HepG2 (cell line): ENCODE data around the gene ABHD2. TPM values are rescaled to one million over a fixed set of nuclear protein-coding genes. Genes with fewer than 3 reads are reported as not detected.

Experiments used
- BRD4 ChIP-seq: sonication (generic); formaldehyde crosslinking; IDR thresholded peaks from 2 replicates; pipeline ENCODE4 v1.4.0; 2020; ENCODE audit warnings: missing genetic modification reagents
- FOXP1 ChIP-seq, 2 experiments: fragments of 450-650 bp in 1 of 2; IDR thresholded peaks; 2 replicates each; pipeline ENCODE4 v1.6.1; 2017 to 2018; ENCODE audit warnings: antibody characterized with exemption in 1 of 2
- HHEX ChIP-seq: IDR thresholded peaks from 2 replicates; pipeline ENCODE4 v1.6.1; 2016; ENCODE audit warnings: control low read depth
- KDM3A ChIP-seq: IDR thresholded peaks from 2 replicates; pipeline ENCODE4 v1.6.1; 2018; ENCODE audit warnings: low read depth, missing compliant biosample characterization
- KDM5A ChIP-seq: fragments of 200-600 bp; sonication (generic); IDR thresholded peaks from 2 replicates; pipeline ENCODE4 v1.7.0; 2018; ENCODE audit warnings: antibody characterized with exemption, mild to moderate bottlenecking, low read length, borderline replicate concordance
- MXD4 ChIP-seq: IDR thresholded peaks from 2 replicates; pipeline ENCODE4 v1.6.1; 2016; ENCODE audit warnings: mild to moderate bottlenecking, missing biosample characterization, missing genetic modification reagents
- NONO ChIP-seq, 2 experiments: fragments of 450-650 bp in 1 of 2; sonication (generic) in 1 of 2; formaldehyde crosslinking in 1 of 2; IDR thresholded peaks in 1 of 2; conservative IDR thresholded peaks in 1 of 2; 2 replicates each; pipeline versions ENCODE4 v1.6.1 to v1.8.0; 2017 to 2022; ENCODE audit warnings: mild to moderate bottlenecking in 1 of 2, missing genetic modification reagents in 1 of 2, moderate library complexity in 1 of 2
- ZBTB38 ChIP-seq: sonication (generic); formaldehyde crosslinking; IDR thresholded peaks from 2 replicates; pipeline ENCODE4 v1.5.1; 2020; ENCODE audit warnings: mild to moderate bottlenecking, missing genetic modification reagents
- ZC3H13 ChIP-seq: sonication (generic); formaldehyde crosslinking; IDR thresholded peaks from 2 replicates; pipeline ENCODE4 v1.8.1; 2023; ENCODE audit warnings: mild to moderate bottlenecking, missing genetic modification reagents, moderate library complexity
- ZNF224 ChIP-seq: sonication (generic); formaldehyde crosslinking; IDR thresholded peaks from 2 replicates; pipeline ENCODE4 v1.5.0; 2020; ENCODE audit warnings: mild to moderate bottlenecking, missing genetic modification reagents
- ZNF550 ChIP-seq: sonication (generic); formaldehyde crosslinking; IDR thresholded peaks from 2 replicates; pipeline ENCODE4 v1.4.0; 2020; ENCODE audit warnings: mild to moderate bottlenecking, missing genetic modification reagents, borderline replicate concordance
- polyA plus RNA-seq, 8 experiments: library from polyadenylated mRNA; depleted of rRNA in 3 of 8; stranded (reverse) in 7 of 8; unstranded in 1 of 8; fragments of >200 nt; fragmentation: Illumina TruSeq in 4 of 8; extraction: Trizol in 4 of 8; gene quantifications; 2 replicates each; pipeline versions ENCODE4 v1.2.1 to v1.2.3, GENCODE V29; 2011 to 2016; ENCODE audit warnings: low read depth in 4 of 8, missing spikeins in 1 of 8, mixed read lengths in 1 of 8; ENCODE audit not compliant: insufficient read depth in 1 of 8
- total RNA-seq, 5 experiments: library from RNA; depleted of rRNA; stranded (reverse); fragments of >200 nt; fragmentation: Illumina TruSeq; extraction: Trizol; gene quantifications; 2 replicates each; pipeline ENCODE4 v1.2.3, GENCODE V29; 2016; ENCODE audit warnings: low read depth in 1 of 5
- TF ChIP-seq, protein P1 (sequence below): sonication (generic); formaldehyde crosslinking; IDR thresholded peaks from 2 replicates; pipeline ENCODE4 v1.8.0; 2022; ENCODE audit warnings: mild to moderate bottlenecking, missing genetic modification reagents, moderate library complexity
- TF ChIP-seq, protein P2 (sequence below): sonication (generic); formaldehyde crosslinking; IDR thresholded peaks from 2 replicates; pipeline ENCODE4 v1.5.0; 2020; ENCODE audit warnings: missing genetic modification reagents
- TF ChIP-seq, protein P3 (sequence below): sonication (generic); formaldehyde crosslinking; conservative IDR thresholded peaks from 2 replicates; pipeline ENCODE4 v1.4.0; 2020; ENCODE audit warnings: missing genetic modification reagents
- TF ChIP-seq, protein P4 (sequence below): sonication (generic); formaldehyde crosslinking; IDR thresholded peaks from 2 replicates; pipeline ENCODE4 v1.8.0; 2022; ENCODE audit warnings: missing genetic modification reagents, mild to moderate bottlenecking, inconsistent platforms, borderline replicate concordance
- TF ChIP-seq, protein P5 (sequence below): sonication (generic); formaldehyde crosslinking; IDR thresholded peaks from 2 replicates; pipeline ENCODE4 v1.5.0; 2020; ENCODE audit warnings: missing genetic modification reagents
- TF ChIP-seq, protein P6 (sequence below): sonication (generic); formaldehyde crosslinking; IDR thresholded peaks from 2 replicates; pipeline ENCODE4 v1.8.1; 2023; ENCODE audit warnings: mild to moderate bottlenecking, moderate library complexity, missing genetic modification reagents
- TF ChIP-seq, protein P7 (sequence below): sonication (generic); formaldehyde crosslinking; conservative IDR thresholded peaks from 2 replicates; pipeline ENCODE4 v1.4.0; 2020; ENCODE audit warnings: missing genetic modification reagents

ABHD2 gene
- total and polyA plus RNA-seq, 2 of the 13 experiments (the other 11 are each of a cell fraction or from before 2014, with no cell fraction given): 14.8 to 22.4 TPM

DNA sequence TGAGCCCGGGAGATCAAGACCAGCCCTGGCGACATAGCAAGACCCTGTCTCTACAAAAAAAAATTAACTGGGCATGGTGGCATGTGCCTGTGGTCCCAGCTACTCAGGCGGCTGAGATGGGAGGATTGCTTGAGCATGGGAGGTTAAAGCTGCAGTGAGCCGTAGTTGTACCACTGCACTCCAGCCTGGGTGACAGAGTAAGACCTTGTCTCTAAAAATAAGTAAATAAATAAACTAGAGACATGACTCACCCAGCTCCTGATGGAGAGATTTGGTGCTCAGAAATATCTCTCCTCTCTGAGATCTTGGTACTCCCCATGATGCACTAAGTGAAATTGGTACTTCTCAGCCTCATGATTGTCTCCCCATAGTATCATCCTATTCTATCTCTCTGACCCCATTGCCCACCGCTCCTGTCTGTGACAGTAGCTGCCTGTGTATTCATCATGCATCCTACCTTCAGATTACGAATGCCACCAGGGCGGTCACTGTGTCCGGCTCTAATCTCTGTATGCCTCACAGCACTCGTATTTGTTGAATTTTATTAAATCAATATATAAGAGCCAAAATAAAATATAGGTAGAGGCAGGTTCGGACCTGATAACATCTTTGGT lies 50.9 kb downstream of the ABHD2 start (continued):
- TF ChIP-seq, protein P1, sequence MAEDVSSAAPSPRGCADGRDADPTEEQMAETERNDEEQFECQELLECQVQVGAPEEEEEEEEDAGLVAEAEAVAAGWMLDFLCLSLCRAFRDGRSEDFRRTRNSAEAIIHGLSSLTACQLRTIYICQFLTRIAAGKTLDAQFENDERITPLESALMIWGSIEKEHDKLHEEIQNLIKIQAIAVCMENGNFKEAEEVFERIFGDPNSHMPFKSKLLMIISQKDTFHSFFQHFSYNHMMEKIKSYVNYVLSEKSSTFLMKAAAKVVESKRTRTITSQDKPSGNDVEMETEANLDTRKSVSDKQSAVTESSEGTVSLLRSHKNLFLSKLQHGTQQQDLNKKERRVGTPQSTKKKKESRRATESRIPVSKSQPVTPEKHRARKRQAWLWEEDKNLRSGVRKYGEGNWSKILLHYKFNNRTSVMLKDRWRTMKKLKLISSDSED (CRISPR knock-in tag): no peak
- TF ChIP-seq ZNF550 (CRISPR knock-in tag) (no peak), ZBTB38 (0 out of 2 replicates have a peak, but pooled peaks have one; percentile 12), KDM3A (CRISPR knock-in tag) (0 out of 2 replicates have a peak, but pooled peaks have one; percentile 11), ZNF224 (peak; percentile 31; the same call in 1 of the 2 replicates), BRD4 (CRISPR knock-in tag) (no peak), FOXP1 (IDR thresholded peaks at IDR 0.05) (no peak), FOXP1 (CRISPR knock-in tag; IDR thresholded peaks at IDR 0.05) (peak; percentile 37), HHEX (CRISPR knock-in tag) (no peak), KDM5A (no peak), MXD4 (CRISPR knock-in tag) (0 out of 2 replicates have a peak, but pooled peaks have one; percentile 8), ZC3H13 (CRISPR knock-in tag) (0 out of 2 replicates have a peak, but pooled peaks have one; percentile 19), NONO (IDR thresholded peaks at IDR 0.05) (no peak), NONO (CRISPR knock-in tag; conservative IDR thresholded peaks at IDR 0.05) (no peak)
- TF ChIP-seq, protein P2, sequence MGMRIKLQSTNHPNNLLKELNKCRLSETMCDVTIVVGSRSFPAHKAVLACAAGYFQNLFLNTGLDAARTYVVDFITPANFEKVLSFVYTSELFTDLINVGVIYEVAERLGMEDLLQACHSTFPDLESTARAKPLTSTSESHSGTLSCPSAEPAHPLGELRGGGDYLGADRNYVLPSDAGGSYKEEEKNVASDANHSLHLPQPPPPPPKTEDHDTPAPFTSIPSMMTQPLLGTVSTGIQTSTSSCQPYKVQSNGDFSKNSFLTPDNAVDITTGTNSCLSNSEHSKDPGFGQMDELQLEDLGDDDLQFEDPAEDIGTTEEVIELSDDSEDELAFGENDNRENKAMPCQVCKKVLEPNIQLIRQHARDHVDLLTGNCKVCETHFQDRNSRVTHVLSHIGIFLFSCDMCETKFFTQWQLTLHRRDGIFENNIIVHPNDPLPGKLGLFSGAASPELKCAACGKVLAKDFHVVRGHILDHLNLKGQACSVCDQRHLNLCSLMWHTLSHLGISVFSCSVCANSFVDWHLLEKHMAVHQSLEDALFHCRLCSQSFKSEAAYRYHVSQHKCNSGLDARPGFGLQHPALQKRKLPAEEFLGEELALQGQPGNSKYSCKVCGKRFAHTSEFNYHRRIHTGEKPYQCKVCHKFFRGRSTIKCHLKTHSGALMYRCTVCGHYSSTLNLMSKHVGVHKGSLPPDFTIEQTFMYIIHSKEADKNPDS (CRISPR knock-in tag): no peak
- TF ChIP-seq, protein P3, sequence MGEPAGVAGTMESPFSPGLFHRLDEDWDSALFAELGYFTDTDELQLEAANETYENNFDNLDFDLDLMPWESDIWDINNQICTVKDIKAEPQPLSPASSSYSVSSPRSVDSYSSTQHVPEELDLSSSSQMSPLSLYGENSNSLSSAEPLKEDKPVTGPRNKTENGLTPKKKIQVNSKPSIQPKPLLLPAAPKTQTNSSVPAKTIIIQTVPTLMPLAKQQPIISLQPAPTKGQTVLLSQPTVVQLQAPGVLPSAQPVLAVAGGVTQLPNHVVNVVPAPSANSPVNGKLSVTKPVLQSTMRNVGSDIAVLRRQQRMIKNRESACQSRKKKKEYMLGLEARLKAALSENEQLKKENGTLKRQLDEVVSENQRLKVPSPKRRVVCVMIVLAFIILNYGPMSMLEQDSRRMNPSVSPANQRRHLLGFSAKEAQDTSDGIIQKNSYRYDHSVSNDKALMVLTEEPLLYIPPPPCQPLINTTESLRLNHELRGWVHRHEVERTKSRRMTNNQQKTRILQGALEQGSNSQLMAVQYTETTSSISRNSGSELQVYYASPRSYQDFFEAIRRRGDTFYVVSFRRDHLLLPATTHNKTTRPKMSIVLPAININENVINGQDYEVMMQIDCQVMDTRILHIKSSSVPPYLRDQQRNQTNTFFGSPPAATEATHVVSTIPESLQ (CRISPR knock-in tag): 0 out of 2 replicates have a peak, but pooled peaks have one; percentile 12
- TF ChIP-seq, protein P4, sequence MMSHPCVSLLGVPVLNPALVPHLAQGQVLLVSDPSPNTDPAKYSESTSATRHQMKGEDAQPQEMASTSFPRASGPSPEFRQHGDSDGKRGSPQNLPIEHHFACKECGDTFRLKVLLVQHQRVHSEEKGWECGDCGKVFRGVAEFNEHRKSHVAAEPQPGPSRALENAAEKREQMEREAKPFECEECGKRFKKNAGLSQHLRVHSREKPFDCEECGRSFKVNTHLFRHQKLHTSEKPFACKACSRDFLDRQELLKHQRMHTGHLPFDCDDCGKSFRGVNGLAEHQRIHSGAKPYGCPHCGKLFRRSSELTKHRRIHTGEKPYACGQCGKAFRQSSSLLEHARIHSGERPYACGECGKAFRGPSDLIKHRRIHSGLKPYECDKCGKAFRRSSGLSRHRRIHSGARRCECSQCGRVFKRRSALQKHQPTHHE: no peak
- TF ChIP-seq, protein P5, sequence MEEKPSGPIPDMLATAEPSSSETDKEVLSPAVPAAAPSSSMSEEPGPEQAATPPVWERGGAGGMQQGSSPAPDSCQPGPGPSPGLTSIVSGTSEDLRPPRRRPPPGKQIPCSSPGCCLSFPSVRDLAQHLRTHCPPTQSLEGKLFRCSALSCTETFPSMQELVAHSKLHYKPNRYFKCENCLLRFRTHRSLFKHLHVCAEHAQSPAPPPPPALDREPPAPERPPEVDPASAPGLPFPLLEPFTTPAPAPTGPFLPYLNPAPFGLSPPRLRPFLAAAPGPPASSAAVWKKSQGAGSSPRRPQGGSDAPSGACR (CRISPR knock-in tag): 0 out of 2 replicates have a peak, but pooled peaks have one; percentile 19
- TF ChIP-seq, protein P6, sequence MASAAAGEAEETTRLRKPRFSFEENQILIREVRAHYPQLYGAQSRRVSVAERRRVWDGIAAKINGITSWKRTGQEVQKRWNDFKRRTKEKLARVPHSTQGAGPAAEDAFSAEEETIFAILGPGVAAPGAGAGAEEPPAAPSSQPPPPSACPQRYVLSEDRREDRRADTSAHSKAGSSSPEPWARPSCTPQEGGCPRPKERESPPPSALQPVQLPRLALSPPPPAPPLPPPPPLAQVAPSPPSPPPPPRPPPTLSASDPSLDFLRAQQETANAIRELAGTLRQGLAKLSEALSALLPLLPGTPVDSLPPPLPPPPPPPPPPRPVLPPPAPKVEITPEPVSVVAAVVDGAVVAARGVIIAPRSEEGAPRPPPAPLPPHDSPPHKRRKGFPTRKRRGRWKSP: peak; percentile 6; the same call in 1 of the 2 replicates
- TF ChIP-seq, protein P7, sequence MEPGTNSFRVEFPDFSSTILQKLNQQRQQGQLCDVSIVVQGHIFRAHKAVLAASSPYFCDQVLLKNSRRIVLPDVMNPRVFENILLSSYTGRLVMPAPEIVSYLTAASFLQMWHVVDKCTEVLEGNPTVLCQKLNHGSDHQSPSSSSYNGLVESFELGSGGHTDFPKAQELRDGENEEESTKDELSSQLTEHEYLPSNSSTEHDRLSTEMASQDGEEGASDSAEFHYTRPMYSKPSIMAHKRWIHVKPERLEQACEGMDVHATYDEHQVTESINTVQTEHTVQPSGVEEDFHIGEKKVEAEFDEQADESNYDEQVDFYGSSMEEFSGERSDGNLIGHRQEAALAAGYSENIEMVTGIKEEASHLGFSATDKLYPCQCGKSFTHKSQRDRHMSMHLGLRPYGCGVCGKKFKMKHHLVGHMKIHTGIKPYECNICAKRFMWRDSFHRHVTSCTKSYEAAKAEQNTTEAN (CRISPR knock-in tag): 0 out of 2 replicates have a peak, but pooled peaks have one; percentile 1
